ENCODE data around the gene PPP1R26.
"Not testable (repeated sequence)": the region's sequence is repeated elsewhere in the genome, so short reads cannot be mapped to it uniquely, and the experiment has no call there.

The PPP1R26 gene

GRCh38 chr9:135508211-135508820, 28.7 kb downstream of the PPP1R26 start:
- no peak overlapping the region for H3K4me3 ChIP-seq (ENCODE audit: control insufficient read depth, low read depth, low read length)
- TF ChIP-seq CTCF (IDR thresholded peaks at IDR 0.05; ENCODE audit: control insufficient read depth, insufficient read depth, low read depth, low read length, missing control alignments), result no peak
- no peak for DNase-seq (ENCODE audit: low read depth)

GRCh38 chr9:135509458-135509857, 29.9 kb downstream of the PPP1R26 start:
- H3K4me3 ChIP-seq (ENCODE audit: control insufficient read depth, low read depth, low read length), result no peak overlapping the region
- TF ChIP-seq CTCF (IDR thresholded peaks at IDR 0.05; ENCODE audit: control insufficient read depth, insufficient read depth, low read depth, low read length, missing control alignments), result no peak
- DNase-seq (ENCODE audit: low read depth), result no peak

GRCh38 chr9:135512241-135512603, 32.6 kb downstream of the PPP1R26 start:
- no peak for DNase-seq (ENCODE audit: low read depth)

GRCh38 chr9:135512904-135513303, 33.3 kb downstream of the PPP1R26 start:
- TF ChIP-seq CTCF (IDR thresholded peaks at IDR 0.05; ENCODE audit: control insufficient read depth, insufficient read depth, low read depth, low read length, missing control alignments), result no peak
- DNase-seq (ENCODE audit: low read depth), result no peak
- no peak overlapping the region for H3K4me3 ChIP-seq (ENCODE audit: control insufficient read depth, low read depth, low read length)

More at GRCh38 chr9:135512241-135512603, 32.6 kb downstream of the PPP1R26 start:
- TF ChIP-seq CTCF (IDR thresholded peaks at IDR 0.05; ENCODE audit: control insufficient read depth, insufficient read depth, low read depth, low read length, missing control alignments), result no peak
- no peak overlapping the region for H3K4me3 ChIP-seq (ENCODE audit: control insufficient read depth, low read depth, low read length)

- no peak overlapping the region for H3K4me3 ChIP-seq (ENCODE audit: control insufficient read depth, low read depth, low read length)
- TF ChIP-seq CTCF (IDR thresholded peaks at IDR 0.05; ENCODE audit: control insufficient read depth, insufficient read depth, low read depth, low read length, missing control alignments), result no peak
- DNase-seq (ENCODE audit: low read depth), result no peak
Observed at GRCh38 chr9:135513351-135513846, 33.8 kb downstream of the PPP1R26 start.

- not testable (repeated sequence) for DNase-seq (ENCODE audit: low read depth); H3K4me3 ChIP-seq (ENCODE audit: control insufficient read depth, low read depth, low read length)
Observed at GRCh38 chr9:135513906-135514305, 34.3 kb downstream of the PPP1R26 start.

GRCh38 chr9:135514342-135515082, 34.9 kb downstream of the PPP1R26 start:
- H3K4me3 ChIP-seq (ENCODE audit: control insufficient read depth, low read depth, low read length), result no peak overlapping the region
- TF ChIP-seq CTCF (IDR thresholded peaks at IDR 0.05; ENCODE audit: control insufficient read depth, insufficient read depth, low read depth, low read length, missing control alignments), result no peak
- no peak for DNase-seq (ENCODE audit: low read depth)

Measured in AG09309 (cell line).